Mucosa of descending colon (tissue), 3 donors: Measurements from ENCODE around the gene NCL. TPM values are rescaled to one million over a fixed set of nuclear protein-coding genes. Genes with fewer than 3 reads are reported as not detected.

ENCODE experiments used
- ATAC-seq: fragments of 200-7000 bp; cut with Tn5 transposase; one replicate; pipeline ENCODE4 v1.9.1; 2020; ENCODE audit warnings: mild to moderate bottlenecking, moderate library complexity
- DNase-seq, 3 donors: peaks; one replicate each; pipeline ENCODE4 v3.0.0-alpha.2; 2020
- H3K36me3 ChIP-seq: fragments of 200-600 bp; one replicate; pipeline ENCODE4 v1.8.0; 2021; ENCODE audit warnings: low read depth, mild to moderate bottlenecking
- H3K4me1 ChIP-seq: fragments of 200-600 bp; one replicate; pipeline ENCODE4 v1.8.0; 2021; ENCODE audit warnings: low read depth, mild to moderate bottlenecking
- H3K4me3 ChIP-seq: fragments of 200-600 bp; one replicate; pipeline ENCODE4 v1.8.0; 2021; ENCODE audit warnings: mild to moderate bottlenecking
- H3K9me3 ChIP-seq: fragments of 200-600 bp; one replicate; pipeline ENCODE4 v1.8.0; 2021; ENCODE audit warnings: mild to moderate bottlenecking
- intact Hi-C, 2 donors: fragments of 100-400 bp; cut with DNase I in 1 of 2; cut with micrococcal nuclease in 1 of 2; formaldehyde crosslinking; loops; one replicate each; pipeline versions ENCODE4 v1.11.0 to v1.11.1; 2022; cut with DNase I, micrococcal nuclease
- total RNA-seq, 3 donors: library from RNA; stranded (reverse); fragmentation: NEBNext Ultra II Directional in 2 of 3; extraction: Animal tissue kit (Norgen Biotek cat#: 25700) in 2 of 3; gene quantifications; one replicate each; pipeline versions ENCODE4 v1.2.1 to v1.2.4, GENCODE V29; 2021 to 2023
- TF ChIP-seq, protein P1 (sequence below): fragments of 200-600 bp; IDR thresholded peaks from one replicate; pipeline ENCODE4 v1.8.0; 2022; ENCODE audit warnings: antibody characterized with exemption, mild to moderate bottlenecking
- donor health status: DM: no; HTN: no; CAD: no; lungs with moderate emphysema.
- donor health status: DM: no; HTN: no; CAD: no.
- donor health status: DM: no; HTN: yes; CAD: no.

The NCL gene
- total RNA-seq, 3 donors from 2014 or later: 239 to 369 (median 328) TPM

DNA sequence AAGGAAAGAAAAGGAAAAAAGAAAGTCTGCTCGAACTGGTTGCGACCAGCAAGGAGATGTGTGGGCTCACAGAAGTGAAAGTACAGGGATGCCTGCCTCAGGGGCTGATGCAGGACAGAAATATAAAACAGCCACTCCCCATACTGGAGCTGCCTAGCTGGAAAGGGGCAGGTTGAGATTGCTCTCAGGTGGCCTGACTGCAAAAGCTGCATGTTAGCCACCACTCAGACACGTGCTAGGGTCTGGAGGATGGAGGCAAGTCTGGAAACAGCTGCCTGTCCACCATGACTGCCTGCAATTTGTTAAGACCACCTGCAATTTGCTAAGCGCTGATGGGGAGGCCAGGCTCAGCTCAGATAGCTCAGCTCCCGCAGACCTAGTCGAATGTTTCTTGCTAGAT is 50.8 kb downstream of the NCL start:
- peaks cover 22% of the 10 kb centered on the region for H3K4me1 ChIP-seq
- TF ChIP-seq, protein P1, sequence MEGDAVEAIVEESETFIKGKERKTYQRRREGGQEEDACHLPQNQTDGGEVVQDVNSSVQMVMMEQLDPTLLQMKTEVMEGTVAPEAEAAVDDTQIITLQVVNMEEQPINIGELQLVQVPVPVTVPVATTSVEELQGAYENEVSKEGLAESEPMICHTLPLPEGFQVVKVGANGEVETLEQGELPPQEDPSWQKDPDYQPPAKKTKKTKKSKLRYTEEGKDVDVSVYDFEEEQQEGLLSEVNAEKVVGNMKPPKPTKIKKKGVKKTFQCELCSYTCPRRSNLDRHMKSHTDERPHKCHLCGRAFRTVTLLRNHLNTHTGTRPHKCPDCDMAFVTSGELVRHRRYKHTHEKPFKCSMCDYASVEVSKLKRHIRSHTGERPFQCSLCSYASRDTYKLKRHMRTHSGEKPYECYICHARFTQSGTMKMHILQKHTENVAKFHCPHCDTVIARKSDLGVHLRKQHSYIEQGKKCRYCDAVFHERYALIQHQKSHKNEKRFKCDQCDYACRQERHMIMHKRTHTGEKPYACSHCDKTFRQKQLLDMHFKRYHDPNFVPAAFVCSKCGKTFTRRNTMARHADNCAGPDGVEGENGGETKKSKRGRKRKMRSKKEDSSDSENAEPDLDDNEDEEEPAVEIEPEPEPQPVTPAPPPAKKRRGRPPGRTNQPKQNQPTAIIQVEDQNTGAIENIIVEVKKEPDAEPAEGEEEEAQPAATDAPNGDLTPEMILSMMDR: no peak
- no peaks in the 10 kb centered on the region for H3K9me3 ChIP-seq
- DNase-seq: no peak
- intact Hi-C loops: loop anchor here (5.0 to 10.0 kb wide), 4 partner anchors 119 to 309 kb away; no protein-coding TSS in a partner anchor
- no peaks in the 10 kb centered on the region for H3K36me3 ChIP-seq
- ATAC-seq: peak; percentile 41
- no peak overlapping the region for H3K4me3 ChIP-seq

GRCh38 chr2:231412618-231412963 is 51.7 kb downstream of the NCL start:
- H3K9me3 ChIP-seq: no peaks in the 10 kb centered on the region
- TF ChIP-seq, protein P1: no peak

GRCh38 chr2:231411831-231412617 is 52.3 kb downstream of the NCL start:
- TF ChIP-seq, protein P1: peak; percentile 83
- Histone ChIP-seq H3K4me1 (peaks cover 22% of the 10 kb centered on the region), H3K36me3 (no peaks in the 10 kb centered on the region), H3K4me3 (peak overlapping the region; percentile 26), H3K9me3 (no peaks in the 10 kb centered on the region)
- intact Hi-C loops: loop anchor here (5.0 to 10.0 kb wide), 4 partner anchors 117 to 307 kb away; no protein-coding TSS in a partner anchor
- ATAC-seq: peak; percentile 84
- peak; percentile 90 to 96 (median 93) for DNase-seq

More at GRCh38 chr2:231412618-231412963, 51.7 kb downstream of the NCL start:
- H3K4me1 ChIP-seq: peaks cover 22% of the 10 kb centered on the region
- H3K4me3 ChIP-seq: no peak overlapping the region
- intact Hi-C loops: loop anchor here (5.0 to 10.0 kb wide), 4 partner anchors 118 to 308 kb away; no protein-coding TSS in a partner anchor
- no peaks in the 10 kb centered on the region for H3K36me3 ChIP-seq
- no peak for ATAC-seq
- DNase-seq: no peak

- intact Hi-C loops: loop anchor here (5.0 to 10.0 kb wide), 4 partner anchors 116 to 306 kb away; no protein-coding TSS in a partner anchor
- Histone ChIP-seq H3K4me3 (no peak overlapping the region), H3K9me3 (no peaks in the 10 kb centered on the region), H3K36me3 (no peaks in the 10 kb centered on the region), H3K4me1 (peaks cover 22% of the 10 kb centered on the region)
- TF ChIP-seq, protein P1: no peak
- DNase-seq: no peak
- ATAC-seq: no peak
These were observed 53.0 kb downstream of the NCL start for GRCh38 chr2:231411237-231411636.

GRCh38 chr2:231410293-231411004 is 53.8 kb downstream of the NCL start:
- intact Hi-C loops: loop anchor here (5.0 to 10.0 kb wide), 4 partner anchors 116 to 306 kb away; no protein-coding TSS in a partner anchor
- peaks cover 22% of the 10 kb centered on the region for H3K4me1 ChIP-seq
- DNase-seq: peak in 1 of 3 donors; percentile 70

More at GRCh38 chr2:231410293-231411004, 53.8 kb downstream of the NCL start:
- H3K4me3 ChIP-seq: no peak overlapping the region
- TF ChIP-seq, protein P1: no peak
- no peaks in the 10 kb centered on the region for H3K36me3 ChIP-seq
- no peaks in the 10 kb centered on the region for H3K9me3 ChIP-seq
- ATAC-seq: peak; percentile 15
